GM23338 (cell line): ENCODE measurements around the gene JAG2. TPM values are rescaled to one million over a fixed set of nuclear protein-coding genes. Genes with fewer than 3 reads are reported as not detected.

Experiments
- ATAC-seq: fragments of 200-7000 bp; cut with Tn5 transposase; 3 replicates; pipeline ENCODE4 v1.9.1; 2020
- DNase-seq: peaks from one replicate; pipeline ENCODE4 v3.0.0-alpha.2; 2015; ENCODE audit warnings: low spot score
- H2AFZ ChIP-seq: fragments of 200-600 bp; sonication (generic); 2 replicates; pipeline ENCODE4 v1.8.0; 2016; ENCODE audit warnings: antibody characterized with exemption, mild to moderate bottlenecking, moderate library complexity
- H3F3A ChIP-seq: fragments of 200-600 bp; sonication (generic); replicated peaks from 2 replicates; pipeline ENCODE4 v1.8.0; 2017; ENCODE audit warnings: antibody characterized with exemption, mixed run types, low read depth
- H3K27ac ChIP-seq: fragments of 200-600 bp; sonication (generic); 2 replicates; pipeline ENCODE4 v1.6.1; 2016; ENCODE audit warnings: low read depth
- H3K27me3 ChIP-seq: fragments of 200-600 bp; sonication (generic); 2 replicates; pipeline ENCODE4 v1.8.0; 2016; ENCODE audit warnings: mild to moderate bottlenecking, mixed run types, moderate library complexity; ENCODE audit not compliant: insufficient read depth
- H3K36me3 ChIP-seq: fragments of 200-600 bp; sonication (generic); 2 replicates; pipeline ENCODE4 v1.8.0; 2016; ENCODE audit warnings: mild to moderate bottlenecking; ENCODE audit not compliant: insufficient read depth
- H3K4me1 ChIP-seq: fragments of 200-600 bp; sonication (generic); 2 replicates; pipeline ENCODE4 v1.8.0; 2016; ENCODE audit warnings: mild to moderate bottlenecking, moderate library complexity; ENCODE audit not compliant: insufficient read depth
- H3K4me2 ChIP-seq: fragments of 200-600 bp; sonication (generic); 2 replicates; pipeline ENCODE4 v1.7.1; 2017; ENCODE audit warnings: mixed run types
- H3K4me3 ChIP-seq: fragments of 200-600 bp; sonication (generic); 2 replicates; pipeline ENCODE4 v1.6.1; 2016; ENCODE audit warnings: mixed run types
- H3K79me2 ChIP-seq: fragments of 200-600 bp; sonication (generic); replicated peaks from 2 replicates; pipeline ENCODE4 v1.8.0; 2017; ENCODE audit warnings: mild to moderate bottlenecking; ENCODE audit not compliant: insufficient read depth
- H3K9me2 ChIP-seq: fragments of 200-600 bp; sonication (generic); 2 replicates; pipeline ENCODE4 v1.8.0; 2017; ENCODE audit not compliant: insufficient read depth
- H4K20me1 ChIP-seq: fragments of 200-600 bp; sonication (generic); replicated peaks from 2 replicates; pipeline ENCODE4 v1.8.0; 2017; ENCODE audit warnings: mild to moderate bottlenecking; ENCODE audit not compliant: insufficient read depth
- H3K27ac Mint-ChIP-seq: 2 replicates; pipeline ENCODE4 v1.8.0; 2020; ENCODE audit warnings: inconsistent platforms, mild to moderate bottlenecking, moderate library complexity, mixed read lengths
- H3K27me3 Mint-ChIP-seq: 3 replicates; pipeline ENCODE4 v1.8.0; 2022; ENCODE audit warnings: low read depth, mild to moderate bottlenecking, moderate library complexity, mixed read lengths, inconsistent platforms; ENCODE audit not compliant: insufficient read depth, poor library complexity
- H3K36me3 Mint-ChIP-seq: 3 replicates; pipeline ENCODE4 v1.8.0; 2021; ENCODE audit warnings: low read depth, mild to moderate bottlenecking, inconsistent platforms, moderate library complexity, mixed read lengths
- H3K4me1 Mint-ChIP-seq: 3 replicates; pipeline ENCODE4 v1.8.0; 2020; ENCODE audit warnings: mild to moderate bottlenecking, inconsistent platforms, mixed read lengths
- H3K4me3 Mint-ChIP-seq: 3 replicates; pipeline ENCODE4 v1.8.0; 2021; ENCODE audit warnings: moderate library complexity, mild to moderate bottlenecking, inconsistent platforms, mixed read lengths
- H3K9me3 Mint-ChIP-seq: 3 replicates; pipeline ENCODE4 v1.8.0; 2020; ENCODE audit warnings: moderate library complexity, mild to moderate bottlenecking, inconsistent platforms, mixed read lengths
- CREB1 ChIP-seq: fragments of 250-450 bp; sonication (Bioruptor Pico); IDR thresholded peaks from 2 replicates; pipeline ENCODE4 v1.5.0; 2020; ENCODE audit warnings: low read depth, mild to moderate bottlenecking, moderate library complexity
- ETS1 ChIP-seq: IDR thresholded peaks from 2 replicates; pipeline ENCODE4 v1.6.1; 2016; ENCODE audit warnings: antibody characterized with exemption
- EZH2 ChIP-seq: fragments of 200-600 bp; sonication (generic); IDR thresholded peaks from one replicate; pipeline ENCODE4 v1.8.0; 2017; ENCODE audit warnings: antibody characterized with exemption, mild to moderate bottlenecking, low read depth; ENCODE audit not compliant: unreplicated experiment
- EZH2phosphoT487 ChIP-seq: fragments of 200-600 bp; sonication (generic); IDR thresholded peaks from one replicate; pipeline ENCODE4 v1.8.1; 2018; ENCODE audit warnings: antibody characterized with exemption; ENCODE audit not compliant: unreplicated experiment
- JUNB ChIP-seq: IDR thresholded peaks from one replicate; pipeline ENCODE4 v1.6.1; 2016; ENCODE audit warnings: antibody characterized with exemption; ENCODE audit not compliant: unreplicated experiment
- NANOG ChIP-seq: IDR thresholded peaks from 2 replicates; pipeline ENCODE4 v1.6.1; 2016; ENCODE audit warnings: antibody characterized with exemption, borderline replicate concordance
- POLR2AphosphoS5 ChIP-seq: IDR thresholded peaks from 2 replicates; pipeline ENCODE4 v1.6.1; 2016; ENCODE audit warnings: antibody characterized with exemption, low read depth
- REST ChIP-seq: IDR thresholded peaks from one replicate; pipeline ENCODE4 v1.6.1; 2018; ENCODE audit warnings: antibody characterized with exemption; ENCODE audit not compliant: unreplicated experiment
- STAT1 ChIP-seq: IDR thresholded peaks from one replicate; pipeline ENCODE4 v1.6.1; 2016; ENCODE audit warnings: antibody characterized with exemption; ENCODE audit not compliant: unreplicated experiment
- ZNF114 ChIP-seq: fragments of 250-450 bp; sonication (Bioruptor Pico); IDR thresholded peaks from 2 replicates; pipeline ENCODE4 v1.5.0; 2020; ENCODE audit warnings: mild to moderate bottlenecking, moderate library complexity
- ZNF331 ChIP-seq: fragments of 250-450 bp; sonication (Bioruptor Pico); IDR thresholded peaks from 2 replicates; pipeline ENCODE4 v1.5.0; 2020; ENCODE audit warnings: low read depth, mild to moderate bottlenecking, moderate library complexity
- ZNF462 ChIP-seq: fragments of 250-450 bp; sonication (Bioruptor Pico); IDR thresholded peaks from 2 replicates; pipeline ENCODE4 v1.5.0; 2020; ENCODE audit warnings: mild to moderate bottlenecking, moderate library complexity
- polyA plus RNA-seq: library from polyadenylated mRNA; unstranded; fragments of >200 nt; fragmentation: Nextera tagmentation; extraction: Ambion mirVana; gene quantifications from 2 replicates; pipeline ENCODE4 v1.2.1, GENCODE V29; 2016
- total RNA-seq: library from RNA; depleted of rRNA; stranded (reverse); fragments of >200 nt; shearing (Covaris generic); gene quantifications from 2 replicates; pipeline ENCODE4 v1.2.3, GENCODE V29; 2014

The JAG2 gene
- total and polyA plus RNA-seq, 2 experiments from 2014 or later: 1.9 to 10.3 TPM

GRCh38 chr14:105135700-105136395 is 32.7 kb downstream of the JAG2 start:
- peaks cover under 1% of the 10 kb centered on the region; the same call in 2 of the 3 replicates for H3K36me3 Mint-ChIP-seq
- Histone ChIP-seq H3K4me1 (no peaks in the 10 kb centered on the region), H3K27ac (no peak overlapping the region), H2AFZ (no peak overlapping the region; the same call in 1 of the 2 replicates), H3K79me2 (no peaks in the 10 kb centered on the region), H3K9me2 (no peaks in the 10 kb centered on the region), H3F3A (no peaks in the 10 kb centered on the region), H3K36me3 (no peaks in the 10 kb centered on the region), H3K4me3 (no peak overlapping the region), H3K4me2 (no peak overlapping the region), H3K27me3 (no peaks in the 10 kb centered on the region), H4K20me1 (no peaks in the 10 kb centered on the region)
- H3K4me1 Mint-ChIP-seq: no peaks in the 10 kb centered on the region; the same call in 2 of the 3 replicates
- TF ChIP-seq POLR2AphosphoS5 (no peak), ZNF331 (no peak), EZH2phosphoT487 (no peak), ZNF114 (no peak), JUNB (no peak), REST (no peak), ETS1 (no peak), STAT1 (no peak), NANOG (no peak), ZNF462 (CRISPR knock-in tag) (no peak), EZH2 (no peak), CREB1 (CRISPR knock-in tag) (no peak)
- H3K27ac Mint-ChIP-seq: no peak overlapping the region
- peaks cover 5% of the 10 kb centered on the region for H3K27me3 Mint-ChIP-seq
- H3K4me3 Mint-ChIP-seq: no peak overlapping the region
- no peak for ATAC-seq
- H3K9me3 Mint-ChIP-seq: peaks cover 12% of the 10 kb centered on the region
- no peak for DNase-seq
